Measurements from ENCODE around the gene MAP2.

GRCh38 chr2:209763106-209763505 lies 339.3 kb downstream of the MAP2 start:
- TF ChIP-seq POLR2AphosphoS5 (IDR thresholded peaks at IDR 0.05) (no peak), CTCF (IDR thresholded peaks at IDR 0.05) (no peak)
